Lower leg skin (tissue), 3 donors: ENCODE measurements around the gene SLC25A28.

Experiments
- POLR2A ChIP-seq, 2 donors: fragments of 450-650 bp; IDR thresholded peaks; one replicate each; pipeline ENCODE4 v1.6.1; 2016 to 2017; ENCODE audit warnings: antibody characterized with exemption in 2 of 2, mild to moderate bottlenecking in 1 of 2, moderate library complexity in 1 of 2
- TF ChIP-seq, protein P1 (sequence below), 3 donors: fragments of 450-650 bp; IDR thresholded peaks; one replicate each; pipeline ENCODE4 v1.5.1; 2016; ENCODE audit warnings: antibody characterized with exemption in 3 of 3, mild to moderate bottlenecking in 3 of 3, moderate library complexity in 2 of 3

DNA sequence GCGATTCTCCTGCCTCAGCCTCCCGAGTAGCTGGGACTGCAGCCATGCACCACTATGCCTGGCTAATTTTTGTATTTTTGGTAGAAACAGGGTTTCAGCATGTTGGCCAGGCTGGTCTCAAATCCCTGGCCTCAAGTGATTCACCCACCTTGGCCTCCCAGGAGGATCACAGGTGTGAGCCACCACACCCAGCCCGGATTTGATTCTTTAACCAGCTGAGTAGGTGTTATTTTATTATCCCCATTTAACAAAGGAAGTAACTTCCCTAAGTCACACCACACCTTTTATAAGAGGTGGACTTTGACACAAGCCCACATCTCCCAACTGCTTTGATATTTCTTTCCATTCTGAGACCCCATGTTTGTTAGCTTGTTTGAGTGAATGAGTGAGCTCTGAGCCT lies 25.0 kb downstream of the SLC25A28 start:
- TF ChIP-seq POLR2A (IDR thresholded peaks at IDR 0.05), result no peak
- TF ChIP-seq, protein P1, sequence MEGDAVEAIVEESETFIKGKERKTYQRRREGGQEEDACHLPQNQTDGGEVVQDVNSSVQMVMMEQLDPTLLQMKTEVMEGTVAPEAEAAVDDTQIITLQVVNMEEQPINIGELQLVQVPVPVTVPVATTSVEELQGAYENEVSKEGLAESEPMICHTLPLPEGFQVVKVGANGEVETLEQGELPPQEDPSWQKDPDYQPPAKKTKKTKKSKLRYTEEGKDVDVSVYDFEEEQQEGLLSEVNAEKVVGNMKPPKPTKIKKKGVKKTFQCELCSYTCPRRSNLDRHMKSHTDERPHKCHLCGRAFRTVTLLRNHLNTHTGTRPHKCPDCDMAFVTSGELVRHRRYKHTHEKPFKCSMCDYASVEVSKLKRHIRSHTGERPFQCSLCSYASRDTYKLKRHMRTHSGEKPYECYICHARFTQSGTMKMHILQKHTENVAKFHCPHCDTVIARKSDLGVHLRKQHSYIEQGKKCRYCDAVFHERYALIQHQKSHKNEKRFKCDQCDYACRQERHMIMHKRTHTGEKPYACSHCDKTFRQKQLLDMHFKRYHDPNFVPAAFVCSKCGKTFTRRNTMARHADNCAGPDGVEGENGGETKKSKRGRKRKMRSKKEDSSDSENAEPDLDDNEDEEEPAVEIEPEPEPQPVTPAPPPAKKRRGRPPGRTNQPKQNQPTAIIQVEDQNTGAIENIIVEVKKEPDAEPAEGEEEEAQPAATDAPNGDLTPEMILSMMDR (IDR thresholded peaks at IDR 0.05), result no peak
